ENCODE measurements around the gene PDE4B. TPM values are rescaled to one million over a fixed set of nuclear protein-coding genes. Genes with fewer than 3 reads are reported as not detected.

Gene PDE4B
- total RNA-seq, 1 donor from 2014 or later, result 0.29 TPM

GRCh38 chr1:66083003-66083402 lies 290.3 kb downstream of the PDE4B start:
- TF ChIP-seq, protein P1, sequence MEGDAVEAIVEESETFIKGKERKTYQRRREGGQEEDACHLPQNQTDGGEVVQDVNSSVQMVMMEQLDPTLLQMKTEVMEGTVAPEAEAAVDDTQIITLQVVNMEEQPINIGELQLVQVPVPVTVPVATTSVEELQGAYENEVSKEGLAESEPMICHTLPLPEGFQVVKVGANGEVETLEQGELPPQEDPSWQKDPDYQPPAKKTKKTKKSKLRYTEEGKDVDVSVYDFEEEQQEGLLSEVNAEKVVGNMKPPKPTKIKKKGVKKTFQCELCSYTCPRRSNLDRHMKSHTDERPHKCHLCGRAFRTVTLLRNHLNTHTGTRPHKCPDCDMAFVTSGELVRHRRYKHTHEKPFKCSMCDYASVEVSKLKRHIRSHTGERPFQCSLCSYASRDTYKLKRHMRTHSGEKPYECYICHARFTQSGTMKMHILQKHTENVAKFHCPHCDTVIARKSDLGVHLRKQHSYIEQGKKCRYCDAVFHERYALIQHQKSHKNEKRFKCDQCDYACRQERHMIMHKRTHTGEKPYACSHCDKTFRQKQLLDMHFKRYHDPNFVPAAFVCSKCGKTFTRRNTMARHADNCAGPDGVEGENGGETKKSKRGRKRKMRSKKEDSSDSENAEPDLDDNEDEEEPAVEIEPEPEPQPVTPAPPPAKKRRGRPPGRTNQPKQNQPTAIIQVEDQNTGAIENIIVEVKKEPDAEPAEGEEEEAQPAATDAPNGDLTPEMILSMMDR (IDR thresholded peaks at IDR 0.05; ENCODE audit: unreplicated experiment), result no peak
- no peaks in the 10 kb centered on the region for H3K27me3 Mint-ChIP-seq
- H3K36me3 Mint-ChIP-seq (ENCODE audit: insufficient read depth), result no peaks in the 10 kb centered on the region
- H3K4me3 Mint-ChIP-seq (ENCODE audit: low read depth), result no peak overlapping the region
- no peak overlapping the region for H3K27ac Mint-ChIP-seq
- H3K9me3 Mint-ChIP-seq (ENCODE audit: low read depth), result no peaks in the 10 kb centered on the region
- DNase-seq (ENCODE audit: low spot score, unreplicated experiment), result no peak
- no peaks in the 10 kb centered on the region for H3K4me1 Mint-ChIP-seq (ENCODE audit: low read depth)

DNA sequence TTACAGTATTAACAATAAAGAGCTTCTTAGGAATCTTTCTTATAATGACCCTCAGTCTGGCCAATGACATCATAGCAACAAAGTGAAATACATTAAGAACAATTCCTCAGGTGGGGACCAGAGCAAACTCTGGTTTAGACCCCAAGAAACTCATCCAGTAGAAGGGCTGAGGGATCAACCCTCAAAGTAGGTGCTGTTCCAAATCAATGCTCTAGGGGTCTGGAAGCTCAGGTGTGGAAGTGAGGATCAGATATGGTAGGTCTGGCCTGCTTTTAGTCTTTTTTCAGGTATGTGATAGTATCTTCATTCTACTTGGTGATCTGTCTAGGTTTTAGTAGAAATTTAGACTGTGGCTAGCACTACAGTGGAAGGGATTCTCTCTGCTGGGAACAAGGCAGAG lies 291.7 kb downstream of the PDE4B start:
- TF ChIP-seq, protein P1 (IDR thresholded peaks at IDR 0.05; ENCODE audit: unreplicated experiment), result no peak
- no peaks in the 10 kb centered on the region for H3K27me3 Mint-ChIP-seq
- H3K36me3 Mint-ChIP-seq (ENCODE audit: insufficient read depth), result no peaks in the 10 kb centered on the region
- no peak for DNase-seq (ENCODE audit: low spot score, unreplicated experiment)
- H3K4me1 Mint-ChIP-seq (ENCODE audit: low read depth), result no peaks in the 10 kb centered on the region
- no peak overlapping the region for H3K27ac Mint-ChIP-seq
- no peaks in the 10 kb centered on the region for H3K9me3 Mint-ChIP-seq (ENCODE audit: low read depth)
- H3K4me3 Mint-ChIP-seq (ENCODE audit: low read depth), result no peak overlapping the region

DNA sequence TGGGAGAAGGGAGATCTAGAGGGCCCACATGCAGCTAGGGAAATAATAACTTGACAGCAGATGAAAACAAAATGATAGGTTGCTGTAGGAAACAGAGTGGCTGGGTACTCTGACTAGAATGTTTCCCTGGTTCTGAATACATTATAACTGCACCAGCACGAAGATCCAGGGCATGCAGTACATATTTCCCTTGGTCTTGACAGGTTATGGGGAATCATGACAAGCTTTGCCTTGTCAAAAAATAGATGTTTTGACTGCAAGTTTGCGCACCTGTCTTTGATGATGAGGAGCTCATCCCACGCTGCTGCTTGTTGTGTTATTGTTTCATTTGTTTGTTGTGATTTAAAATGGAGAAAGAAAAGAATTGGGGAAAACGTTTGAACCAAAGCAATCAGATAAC lies 292.9 kb downstream of the PDE4B start:
- H3K36me3 Mint-ChIP-seq (ENCODE audit: insufficient read depth), result no peaks in the 10 kb centered on the region
- no peaks in the 10 kb centered on the region for H3K9me3 Mint-ChIP-seq (ENCODE audit: low read depth)
- no peaks in the 10 kb centered on the region for H3K4me1 Mint-ChIP-seq (ENCODE audit: low read depth)
- TF ChIP-seq, protein P1 (IDR thresholded peaks at IDR 0.05; ENCODE audit: unreplicated experiment), result no peak
- no peak overlapping the region for H3K4me3 Mint-ChIP-seq (ENCODE audit: low read depth)
- no peak for DNase-seq (ENCODE audit: low spot score, unreplicated experiment)
- no peak overlapping the region for H3K27ac Mint-ChIP-seq
- H3K27me3 Mint-ChIP-seq, result no peaks in the 10 kb centered on the region

DNA sequence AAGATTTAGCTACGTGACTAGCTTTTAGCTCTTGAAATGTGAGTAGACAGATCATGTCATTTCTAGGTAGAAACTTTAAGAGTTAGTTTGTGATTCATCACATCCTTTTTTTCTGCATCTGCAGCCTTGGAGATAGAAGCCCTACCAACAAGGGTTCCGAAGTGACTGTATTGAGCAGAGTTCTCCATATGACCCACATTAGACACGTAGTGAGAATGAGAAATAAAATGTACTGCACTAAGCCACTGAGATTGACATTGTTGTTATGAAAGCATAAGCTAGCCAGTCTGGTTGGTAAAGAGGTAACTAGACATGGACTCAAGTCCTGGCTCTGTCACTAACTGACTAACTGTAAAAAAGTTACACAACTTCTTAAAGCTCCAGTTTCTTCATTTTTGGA lies 296.1 kb downstream of the PDE4B start:
- peak overlapping the region; percentile 67 for H3K27ac Mint-ChIP-seq
- H3K27me3 Mint-ChIP-seq, result no peaks in the 10 kb centered on the region
- H3K4me1 Mint-ChIP-seq (ENCODE audit: low read depth), result no peaks in the 10 kb centered on the region
- H3K36me3 Mint-ChIP-seq (ENCODE audit: insufficient read depth), result no peaks in the 10 kb centered on the region
- H3K9me3 Mint-ChIP-seq (ENCODE audit: low read depth), result no peaks in the 10 kb centered on the region
- TF ChIP-seq, protein P1 (IDR thresholded peaks at IDR 0.05; ENCODE audit: unreplicated experiment), result no peak
- DNase-seq (ENCODE audit: low spot score, unreplicated experiment), result no peak
- H3K4me3 Mint-ChIP-seq (ENCODE audit: low read depth), result no peak overlapping the region

- Mint-ChIP-seq H3K4me3 (ENCODE audit: low read depth) (no peak overlapping the region), H3K36me3 (ENCODE audit: insufficient read depth) (no peaks in the 10 kb centered on the region), H3K9me3 (ENCODE audit: low read depth) (no peaks in the 10 kb centered on the region), H3K27me3 (no peaks in the 10 kb centered on the region), H3K4me1 (ENCODE audit: low read depth) (no peaks in the 10 kb centered on the region), H3K27ac (no peak overlapping the region)
- no peak for DNase-seq (ENCODE audit: low spot score, unreplicated experiment)
- TF ChIP-seq, protein P1 (IDR thresholded peaks at IDR 0.05; ENCODE audit: unreplicated experiment), result no peak
Measured at GRCh38 chr1:66090859-66091457, 298.3 kb downstream of the PDE4B start.

Data from progenitor cell of endocrine pancreas (in vitro differentiated cells).